GM23338 (cell line): Measurements from ENCODE around the gene GPR55.

Experiments
- CREB1 ChIP-seq: fragments of 250-450 bp; sonication (Bioruptor Pico); IDR thresholded peaks from 2 replicates; pipeline ENCODE4 v1.5.0; 2020; ENCODE audit warnings: low read depth, mild to moderate bottlenecking, moderate library complexity
- CTCF ChIP-seq, 2 experiments: fragments of 200-600 bp in 1 of 2; sonication (generic) in 1 of 2; conservative IDR thresholded peaks; 2 replicates each; pipeline versions ENCODE4 v1.5.1 to v1.6.1; 2016 to 2017; ENCODE audit warnings: antibody characterized with exemption in 2 of 2, low read depth in 2 of 2, mild to moderate bottlenecking in 2 of 2, moderate library complexity in 1 of 2
- ETS1 ChIP-seq: IDR thresholded peaks from 2 replicates; pipeline ENCODE4 v1.6.1; 2016; ENCODE audit warnings: antibody characterized with exemption
- EZH2 ChIP-seq: fragments of 200-600 bp; sonication (generic); IDR thresholded peaks from one replicate; pipeline ENCODE4 v1.8.0; 2017; ENCODE audit warnings: antibody characterized with exemption, mild to moderate bottlenecking, low read depth; ENCODE audit not compliant: unreplicated experiment
- EZH2phosphoT487 ChIP-seq: fragments of 200-600 bp; sonication (generic); IDR thresholded peaks from one replicate; pipeline ENCODE4 v1.8.1; 2018; ENCODE audit warnings: antibody characterized with exemption; ENCODE audit not compliant: unreplicated experiment
- JUNB ChIP-seq: IDR thresholded peaks from one replicate; pipeline ENCODE4 v1.6.1; 2016; ENCODE audit warnings: antibody characterized with exemption; ENCODE audit not compliant: unreplicated experiment
- POLR2AphosphoS5 ChIP-seq: IDR thresholded peaks from 2 replicates; pipeline ENCODE4 v1.6.1; 2016; ENCODE audit warnings: antibody characterized with exemption, low read depth
- STAT1 ChIP-seq: IDR thresholded peaks from one replicate; pipeline ENCODE4 v1.6.1; 2016; ENCODE audit warnings: antibody characterized with exemption; ENCODE audit not compliant: unreplicated experiment
- ZNF114 ChIP-seq: fragments of 250-450 bp; sonication (Bioruptor Pico); IDR thresholded peaks from 2 replicates; pipeline ENCODE4 v1.5.0; 2020; ENCODE audit warnings: mild to moderate bottlenecking, moderate library complexity
- TF ChIP-seq, protein P1 (sequence below): IDR thresholded peaks from one replicate; pipeline ENCODE4 v1.6.1; 2018; ENCODE audit warnings: antibody characterized with exemption; ENCODE audit not compliant: unreplicated experiment
- TF ChIP-seq, protein P2 (sequence below): fragments of 250-450 bp; sonication (Bioruptor Pico); IDR thresholded peaks from 2 replicates; pipeline ENCODE4 v1.5.0; 2020; ENCODE audit warnings: mild to moderate bottlenecking, moderate library complexity

- TF ChIP-seq EZH2: no peak
- TF ChIP-seq, protein P1, sequence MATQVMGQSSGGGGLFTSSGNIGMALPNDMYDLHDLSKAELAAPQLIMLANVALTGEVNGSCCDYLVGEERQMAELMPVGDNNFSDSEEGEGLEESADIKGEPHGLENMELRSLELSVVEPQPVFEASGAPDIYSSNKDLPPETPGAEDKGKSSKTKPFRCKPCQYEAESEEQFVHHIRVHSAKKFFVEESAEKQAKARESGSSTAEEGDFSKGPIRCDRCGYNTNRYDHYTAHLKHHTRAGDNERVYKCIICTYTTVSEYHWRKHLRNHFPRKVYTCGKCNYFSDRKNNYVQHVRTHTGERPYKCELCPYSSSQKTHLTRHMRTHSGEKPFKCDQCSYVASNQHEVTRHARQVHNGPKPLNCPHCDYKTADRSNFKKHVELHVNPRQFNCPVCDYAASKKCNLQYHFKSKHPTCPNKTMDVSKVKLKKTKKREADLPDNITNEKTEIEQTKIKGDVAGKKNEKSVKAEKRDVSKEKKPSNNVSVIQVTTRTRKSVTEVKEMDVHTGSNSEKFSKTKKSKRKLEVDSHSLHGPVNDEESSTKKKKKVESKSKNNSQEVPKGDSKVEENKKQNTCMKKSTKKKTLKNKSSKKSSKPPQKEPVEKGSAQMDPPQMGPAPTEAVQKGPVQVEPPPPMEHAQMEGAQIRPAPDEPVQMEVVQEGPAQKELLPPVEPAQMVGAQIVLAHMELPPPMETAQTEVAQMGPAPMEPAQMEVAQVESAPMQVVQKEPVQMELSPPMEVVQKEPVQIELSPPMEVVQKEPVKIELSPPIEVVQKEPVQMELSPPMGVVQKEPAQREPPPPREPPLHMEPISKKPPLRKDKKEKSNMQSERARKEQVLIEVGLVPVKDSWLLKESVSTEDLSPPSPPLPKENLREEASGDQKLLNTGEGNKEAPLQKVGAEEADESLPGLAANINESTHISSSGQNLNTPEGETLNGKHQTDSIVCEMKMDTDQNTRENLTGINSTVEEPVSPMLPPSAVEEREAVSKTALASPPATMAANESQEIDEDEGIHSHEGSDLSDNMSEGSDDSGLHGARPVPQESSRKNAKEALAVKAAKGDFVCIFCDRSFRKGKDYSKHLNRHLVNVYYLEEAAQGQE: no peak
- TF ChIP-seq CTCF (conservative IDR thresholded peaks at IDR 0.05; ENCODE audit: low read depth in 2 of 2): no peak
- TF ChIP-seq ZNF114 (CRISPR knock-in tag): no peak
- TF ChIP-seq POLR2AphosphoS5: no peak
- no peak for TF ChIP-seq STAT1
- no peak for TF ChIP-seq EZH2phosphoT487
- TF ChIP-seq CREB1: no peak
- TF ChIP-seq, protein P2, sequence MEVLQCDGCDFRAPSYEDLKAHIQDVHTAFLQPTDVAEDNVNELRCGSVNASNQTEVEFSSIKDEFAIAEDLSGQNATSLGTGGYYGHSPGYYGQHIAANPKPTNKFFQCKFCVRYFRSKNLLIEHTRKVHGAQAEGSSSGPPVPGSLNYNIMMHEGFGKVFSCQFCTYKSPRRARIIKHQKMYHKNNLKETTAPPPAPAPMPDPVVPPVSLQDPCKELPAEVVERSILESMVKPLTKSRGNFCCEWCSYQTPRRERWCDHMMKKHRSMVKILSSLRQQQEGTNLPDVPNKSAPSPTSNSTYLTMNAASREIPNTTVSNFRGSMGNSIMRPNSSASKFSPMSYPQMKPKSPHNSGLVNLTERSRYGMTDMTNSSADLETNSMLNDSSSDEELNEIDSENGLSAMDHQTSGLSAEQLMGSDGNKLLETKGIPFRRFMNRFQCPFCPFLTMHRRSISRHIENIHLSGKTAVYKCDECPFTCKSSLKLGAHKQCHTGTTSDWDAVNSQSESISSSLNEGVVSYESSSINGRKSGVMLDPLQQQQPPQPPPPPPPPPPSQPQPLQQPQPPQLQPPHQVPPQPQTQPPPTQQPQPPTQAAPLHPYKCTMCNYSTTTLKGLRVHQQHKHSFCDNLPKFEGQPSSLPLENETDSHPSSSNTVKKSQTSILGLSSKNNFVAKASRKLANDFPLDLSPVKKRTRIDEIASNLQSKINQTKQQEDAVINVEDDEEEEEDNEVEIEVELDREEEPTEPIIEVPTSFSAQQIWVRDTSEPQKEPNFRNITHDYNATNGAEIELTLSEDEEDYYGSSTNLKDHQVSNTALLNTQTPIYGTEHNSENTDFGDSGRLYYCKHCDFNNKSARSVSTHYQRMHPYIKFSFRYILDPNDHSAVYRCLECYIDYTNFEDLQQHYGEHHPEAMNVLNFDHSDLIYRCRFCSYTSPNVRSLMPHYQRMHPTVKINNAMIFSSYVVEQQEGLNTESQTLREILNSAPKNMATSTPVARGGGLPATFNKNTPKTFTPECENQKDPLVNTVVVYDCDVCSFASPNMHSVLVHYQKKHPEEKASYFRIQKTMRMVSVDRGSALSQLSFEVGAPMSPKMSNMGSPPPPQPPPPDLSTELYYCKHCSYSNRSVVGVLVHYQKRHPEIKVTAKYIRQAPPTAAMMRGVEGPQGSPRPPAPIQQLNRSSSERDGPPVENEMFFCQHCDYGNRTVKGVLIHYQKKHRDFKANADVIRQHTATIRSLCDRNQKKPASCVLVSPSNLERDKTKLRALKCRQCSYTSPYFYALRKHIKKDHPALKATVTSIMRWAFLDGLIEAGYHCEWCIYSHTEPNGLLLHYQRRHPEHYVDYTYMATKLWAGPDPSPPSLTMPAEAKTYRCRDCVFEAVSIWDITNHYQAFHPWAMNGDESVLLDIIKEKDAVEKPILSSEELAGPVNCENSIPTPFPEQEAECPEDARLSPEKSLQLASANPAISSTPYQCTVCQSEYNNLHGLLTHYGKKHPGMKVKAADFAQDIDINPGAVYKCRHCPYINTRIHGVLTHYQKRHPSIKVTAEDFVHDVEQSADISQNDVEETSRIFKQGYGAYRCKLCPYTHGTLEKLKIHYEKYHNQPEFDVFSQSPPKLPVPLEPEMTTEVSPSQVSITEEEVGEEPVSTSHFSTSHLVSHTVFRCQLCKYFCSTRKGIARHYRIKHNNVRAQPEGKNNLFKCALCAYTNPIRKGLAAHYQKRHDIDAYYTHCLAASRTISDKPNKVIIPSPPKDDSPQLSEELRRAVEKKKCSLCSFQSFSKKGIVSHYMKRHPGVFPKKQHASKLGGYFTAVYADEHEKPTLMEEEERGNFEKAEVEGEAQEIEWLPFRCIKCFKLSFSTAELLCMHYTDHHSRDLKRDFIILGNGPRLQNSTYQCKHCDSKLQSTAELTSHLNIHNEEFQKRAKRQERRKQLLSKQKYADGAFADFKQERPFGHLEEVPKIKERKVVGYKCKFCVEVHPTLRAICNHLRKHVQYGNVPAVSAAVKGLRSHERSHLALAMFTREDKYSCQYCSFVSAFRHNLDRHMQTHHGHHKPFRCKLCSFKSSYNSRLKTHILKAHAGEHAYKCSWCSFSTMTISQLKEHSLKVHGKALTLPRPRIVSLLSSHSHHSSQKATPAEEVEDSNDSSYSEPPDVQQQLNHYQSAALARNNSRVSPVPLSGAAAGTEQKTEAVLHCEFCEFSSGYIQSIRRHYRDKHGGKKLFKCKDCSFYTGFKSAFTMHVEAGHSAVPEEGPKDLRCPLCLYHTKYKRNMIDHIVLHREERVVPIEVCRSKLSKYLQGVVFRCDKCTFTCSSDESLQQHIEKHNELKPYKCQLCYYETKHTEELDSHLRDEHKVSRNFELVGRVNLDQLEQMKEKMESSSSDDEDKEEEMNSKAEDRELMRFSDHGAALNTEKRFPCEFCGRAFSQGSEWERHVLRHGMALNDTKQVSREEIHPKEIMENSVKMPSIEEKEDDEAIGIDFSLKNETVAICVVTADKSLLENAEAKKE: no peak
- TF ChIP-seq JUNB: no peak
- TF ChIP-seq ETS1: no peak
Measured at GRCh38 chr2:230916218-230916617, 8.8 kb downstream of the GPR55 start.
